NCI-H1694 treated with DMSO at 0.1 percent for 48 hours (cell line): ENCODE results near the gene TUG1.
A peak's percentile ranks its signal among the peaks of the same experiment; 100 is the strongest.

Experiments used
- DNase-seq: peaks from one replicate; lab custom pipeline; 2025; lab: John Stamatoyannopoulos, UW

TUG1 gene

DNA sequence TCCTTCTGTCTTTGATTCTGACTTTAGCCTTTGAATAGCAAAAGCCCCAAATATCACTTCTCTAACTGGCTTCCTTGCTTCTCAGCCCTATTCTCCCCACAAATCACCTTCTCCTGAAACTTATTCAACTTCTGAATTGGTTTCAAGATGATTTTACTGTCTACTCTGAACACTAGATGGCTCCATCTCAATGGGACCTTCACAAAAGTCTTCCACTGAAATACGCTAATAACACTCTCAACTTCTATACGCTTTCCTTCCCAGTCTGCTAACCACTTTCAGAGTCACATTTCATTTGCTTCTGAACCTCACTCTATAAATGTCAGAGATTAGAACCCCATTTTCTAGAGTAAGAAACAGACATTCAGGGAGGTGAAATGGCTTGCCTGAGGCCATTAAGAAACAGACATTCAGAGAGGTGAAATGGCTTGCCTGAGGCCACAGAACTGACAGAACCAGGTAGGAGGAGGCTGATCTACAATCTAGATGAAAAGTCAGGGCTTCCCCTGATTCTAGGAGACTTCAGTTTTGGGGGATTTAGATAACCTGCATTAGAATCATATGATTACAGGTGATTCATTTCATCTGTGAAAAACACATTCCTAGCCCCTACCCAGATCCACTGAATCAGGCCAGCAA lies 21.1 kb upstream of the TUG1 start:
- peak; percentile 5 for DNase-seq

DNA sequence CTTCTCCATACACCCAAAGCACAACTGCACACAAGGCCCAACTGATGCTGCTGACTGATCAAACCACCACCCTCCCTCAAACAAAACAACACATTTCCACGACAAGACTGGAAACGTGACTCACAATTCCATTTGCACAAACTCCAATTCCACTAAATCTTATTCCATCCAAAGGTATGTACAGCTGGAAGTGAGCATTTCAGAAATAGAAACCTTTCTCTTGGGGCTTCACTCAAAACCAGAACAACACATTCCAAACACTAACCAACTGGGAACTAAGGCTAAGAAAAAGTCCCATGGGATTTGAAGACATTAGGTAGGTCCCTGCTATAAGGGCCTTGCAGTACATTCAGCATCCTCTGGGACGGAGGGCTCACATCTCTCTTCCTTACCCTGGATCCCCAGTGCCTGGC lies 20.1 kb upstream of the TUG1 start:
- no peak for DNase-seq

DNA sequence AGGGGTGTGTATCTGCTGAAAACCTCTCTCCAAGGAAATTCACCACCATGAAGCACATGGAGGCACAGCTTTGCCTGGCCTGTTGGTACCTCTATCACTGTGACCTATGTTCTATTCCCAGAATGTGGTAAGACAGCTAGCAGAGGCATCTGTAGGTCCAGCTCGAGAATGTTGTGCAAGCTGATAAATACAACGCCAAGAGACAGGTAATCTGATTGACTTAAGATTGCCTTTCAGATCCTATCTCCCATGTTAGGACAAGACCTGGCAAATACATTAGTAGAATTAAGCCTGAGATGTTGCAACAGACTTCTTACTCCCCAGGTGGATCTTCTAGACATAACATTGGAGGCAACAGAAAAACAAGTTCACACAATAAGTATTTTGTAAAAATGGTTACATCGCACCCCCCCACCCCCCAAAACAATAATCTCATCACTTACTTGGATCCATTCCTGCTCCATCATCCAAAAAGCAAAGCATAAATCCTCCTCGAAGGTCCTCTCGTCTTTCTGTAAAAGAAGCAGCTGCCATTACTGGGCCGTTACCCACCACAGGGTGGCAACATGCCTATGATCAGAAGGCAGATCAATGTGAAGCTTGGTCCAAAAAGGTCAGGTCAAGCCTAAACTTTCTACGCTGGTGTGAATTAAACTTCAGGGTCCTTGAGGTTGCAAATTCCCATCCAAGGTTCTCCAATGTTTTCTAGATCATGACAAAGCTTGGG lies 19.0 kb upstream of the TUG1 start:
- no peak for DNase-seq

DNA sequence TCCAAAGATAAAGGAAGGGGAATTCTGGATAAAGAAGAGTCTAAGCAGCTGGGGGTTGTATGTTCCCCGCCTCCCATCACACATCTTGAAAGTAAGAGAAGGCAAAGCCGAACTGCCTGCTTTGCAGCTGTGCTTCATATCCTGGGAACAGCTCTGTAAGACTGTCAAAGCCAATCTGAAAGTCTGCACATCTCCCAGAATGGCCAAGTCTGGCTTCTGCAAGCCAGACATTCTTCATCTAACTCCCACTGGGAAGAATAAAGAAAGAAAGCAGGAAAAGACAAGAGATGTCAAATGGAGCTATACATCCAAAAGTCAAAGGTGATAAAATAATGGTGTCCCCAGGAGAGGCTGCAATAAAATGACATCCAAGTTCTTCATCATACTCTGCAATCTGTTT lies 15.9 kb upstream of the TUG1 start:
- no peak for DNase-seq

DNA sequence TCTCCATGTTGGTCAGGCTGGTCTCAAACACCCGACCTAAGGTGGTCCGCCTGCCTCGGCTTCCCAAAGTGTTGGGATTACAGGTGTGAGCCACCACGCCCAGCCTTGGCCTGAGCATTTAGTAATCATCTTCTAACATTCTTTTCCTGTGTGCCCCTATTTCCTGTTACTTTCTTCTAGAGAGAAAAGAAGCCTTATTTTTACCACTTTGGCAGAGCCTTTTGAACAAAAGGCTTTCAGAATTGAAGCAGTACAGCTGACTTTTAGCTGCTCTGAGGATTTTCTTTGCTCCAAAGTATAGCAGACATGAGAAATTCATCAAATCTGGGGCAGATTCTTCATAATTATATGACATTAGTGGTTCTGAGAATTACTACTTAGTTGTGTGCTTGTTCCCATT lies 13.9 kb upstream of the TUG1 start:
- DNase-seq: no peak

DNA sequence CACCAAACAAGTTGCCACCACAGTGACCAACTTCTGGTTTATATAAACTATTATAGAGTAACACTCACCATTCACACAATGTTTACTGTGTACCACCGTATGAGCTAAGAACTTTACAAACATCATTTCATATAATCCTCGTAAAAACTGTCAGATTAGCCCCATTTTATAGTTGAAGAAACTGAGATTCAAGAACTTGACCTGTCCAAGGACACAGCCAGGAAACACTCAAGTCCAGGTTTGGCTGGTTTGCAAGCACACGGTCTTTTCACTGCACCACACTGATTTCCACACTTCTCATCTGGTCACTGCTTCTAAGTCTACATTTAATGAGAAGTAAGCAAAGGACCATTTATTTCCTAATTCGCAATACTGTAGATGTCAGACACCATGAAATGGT lies 4.2 kb upstream of the TUG1 start:
- no peak for DNase-seq

DNA sequence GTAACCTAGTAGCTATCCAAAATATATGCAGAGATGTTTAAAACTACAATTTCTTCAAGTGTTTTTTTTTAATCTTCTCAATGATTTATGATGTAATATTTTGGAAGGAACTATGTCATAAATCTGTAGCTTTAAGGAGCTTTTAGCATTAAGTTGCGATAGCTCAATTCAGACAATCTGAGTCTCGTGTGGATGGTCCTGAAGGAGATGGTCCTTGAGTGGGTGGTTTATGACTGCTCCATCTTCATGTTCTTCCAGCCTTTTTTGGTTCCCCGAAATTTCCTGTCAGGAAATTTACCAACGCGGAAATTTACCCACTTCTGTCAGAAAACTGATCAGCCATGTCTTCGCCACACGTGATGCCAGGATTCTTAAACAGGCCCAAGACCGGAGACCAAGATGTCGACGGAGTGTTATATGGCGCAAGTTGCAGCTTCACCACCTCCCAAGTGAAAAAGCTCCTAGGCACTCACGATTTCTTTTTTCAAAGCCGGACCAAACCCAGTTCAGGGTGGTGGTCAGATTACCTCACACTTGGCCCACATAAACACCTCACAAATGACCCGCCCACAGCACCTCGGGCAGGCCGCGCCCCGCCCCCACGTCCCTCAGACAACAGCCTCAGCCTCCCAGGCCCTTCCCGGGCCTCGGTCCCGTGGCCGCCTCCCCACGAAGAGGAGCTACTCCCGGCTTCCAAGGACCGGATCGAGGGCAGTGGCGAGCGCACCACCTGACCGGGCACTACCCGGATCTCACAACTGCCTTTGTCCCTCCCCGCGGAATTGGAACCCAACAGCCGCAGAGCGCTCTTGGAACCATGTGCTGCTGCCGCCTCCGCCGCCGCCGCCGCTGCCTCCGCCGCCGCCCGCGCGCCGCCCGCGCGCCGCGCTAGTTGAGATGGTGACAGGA lies 796 bp upstream of the TUG1 start, which contains the start of gene MORC2:
Gene MORC2 (minus strand): TSS at position 760 of the 909 bp plus-strand sequence. CDS start 885 bp downstream, outside the sequence.
- no peak for DNase-seq

DNA sequence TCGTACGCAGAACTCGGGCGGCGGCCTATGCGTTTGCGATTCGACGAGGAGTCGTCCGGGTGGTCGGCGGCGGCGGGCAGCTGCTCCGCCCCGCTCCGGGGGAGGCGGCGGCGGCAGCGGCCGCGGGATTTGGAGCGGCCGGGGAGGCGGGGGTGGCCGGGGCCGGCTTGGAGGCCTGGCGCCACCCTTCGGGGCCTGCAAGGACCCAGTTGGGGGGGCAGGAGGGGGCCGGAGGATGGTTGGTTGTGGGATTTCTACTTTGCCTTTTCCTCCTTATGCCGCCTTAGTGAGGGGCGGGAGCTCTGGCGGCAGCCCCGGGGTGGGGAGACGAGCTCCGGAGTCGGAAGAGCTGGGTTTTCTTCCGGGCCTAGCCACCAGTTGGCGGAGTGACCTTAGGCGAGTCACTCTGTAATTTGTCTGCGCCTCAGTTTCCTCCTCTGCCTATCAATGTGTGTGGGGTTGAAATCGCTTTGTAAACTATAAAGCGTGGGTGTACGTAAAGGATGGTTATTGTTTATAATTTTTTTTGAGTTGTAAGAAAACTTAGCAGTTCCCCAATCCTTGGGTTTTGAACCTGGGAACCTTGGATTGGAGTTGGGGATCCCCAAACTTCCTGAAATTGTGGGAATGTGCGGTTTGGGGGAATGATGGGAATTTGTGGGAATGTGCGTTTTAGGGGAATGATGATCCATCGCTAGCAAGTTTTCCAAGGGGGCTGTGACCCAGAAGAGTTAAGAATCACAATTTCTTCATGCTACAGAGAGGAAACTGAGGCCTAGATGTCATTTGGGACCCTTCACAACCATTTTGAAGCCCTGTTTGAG lies 679 bp downstream of the TUG1 start:
- peak; percentile 6 for DNase-seq

DNA sequence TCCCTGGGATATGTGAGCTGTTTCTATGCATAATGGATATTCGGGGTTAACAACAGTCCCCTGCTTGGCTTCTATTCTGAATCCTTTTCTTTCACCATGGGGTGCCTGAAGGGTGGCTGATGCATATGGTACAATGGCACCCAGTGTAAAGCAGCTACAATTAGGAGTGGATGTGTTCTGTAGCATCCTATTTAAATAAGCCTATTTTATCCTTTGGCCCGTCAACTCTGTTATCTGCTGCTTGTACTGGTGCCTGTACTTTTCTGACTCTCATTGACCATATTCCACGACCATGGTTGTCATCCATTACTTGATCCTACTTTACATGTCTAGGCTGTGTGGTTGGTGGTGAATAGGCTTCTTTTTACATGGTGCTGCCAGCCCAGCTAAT lies 1.3 kb downstream of the TUG1 start:
- no peak for DNase-seq

DNA sequence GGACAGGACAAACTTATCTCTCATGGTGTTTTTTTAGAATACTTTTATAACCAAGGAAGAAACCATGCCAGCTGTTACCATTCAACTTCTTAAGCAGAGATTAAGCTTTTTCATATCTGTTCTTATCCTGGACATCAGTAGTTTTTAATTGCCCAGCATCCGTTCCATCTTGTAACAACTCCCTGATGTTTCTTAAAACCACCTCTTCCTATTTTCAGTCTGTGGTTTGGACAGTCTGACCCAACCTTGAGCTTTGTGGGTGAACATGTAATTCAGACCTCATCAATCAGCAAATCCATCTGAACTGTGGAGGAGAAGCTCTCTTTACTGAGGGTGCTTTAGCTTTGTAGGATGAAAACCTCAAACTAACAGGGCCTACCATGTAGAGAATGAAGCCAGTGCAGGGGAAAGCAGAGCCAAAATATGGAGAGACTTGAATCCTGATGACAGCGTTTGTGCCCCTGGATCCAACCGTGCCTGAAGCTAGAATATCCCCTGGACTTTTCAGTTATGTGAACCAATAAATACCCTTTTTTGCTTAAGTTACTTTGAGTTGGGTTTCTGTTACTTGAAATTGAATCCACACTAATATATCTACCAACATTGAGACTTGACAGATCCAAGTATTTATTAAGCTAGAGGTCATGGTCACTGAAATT lies 9.4 kb downstream of the TUG1 start:
- DNase-seq: no peak

DNA sequence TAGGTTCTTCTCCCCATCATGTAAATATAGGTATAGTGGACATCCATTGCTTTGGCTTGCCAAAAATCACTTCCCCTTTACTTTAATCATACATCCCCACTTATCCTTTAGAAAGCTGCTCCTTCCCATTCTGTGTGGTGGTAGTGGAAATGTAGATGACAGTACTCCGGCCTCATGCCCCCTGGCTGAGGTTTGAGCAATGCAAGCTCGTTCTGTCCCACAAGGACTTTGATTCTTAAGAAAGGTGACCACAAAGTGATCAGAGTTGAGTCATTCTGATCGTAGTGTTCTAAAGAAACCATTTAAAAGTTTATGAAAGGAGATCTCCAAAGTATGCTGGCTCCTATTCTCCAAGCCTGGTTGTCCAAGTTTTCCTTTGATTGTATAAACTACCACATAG lies 10.9 kb downstream of the TUG1 start:
- no peak for DNase-seq

DNA sequence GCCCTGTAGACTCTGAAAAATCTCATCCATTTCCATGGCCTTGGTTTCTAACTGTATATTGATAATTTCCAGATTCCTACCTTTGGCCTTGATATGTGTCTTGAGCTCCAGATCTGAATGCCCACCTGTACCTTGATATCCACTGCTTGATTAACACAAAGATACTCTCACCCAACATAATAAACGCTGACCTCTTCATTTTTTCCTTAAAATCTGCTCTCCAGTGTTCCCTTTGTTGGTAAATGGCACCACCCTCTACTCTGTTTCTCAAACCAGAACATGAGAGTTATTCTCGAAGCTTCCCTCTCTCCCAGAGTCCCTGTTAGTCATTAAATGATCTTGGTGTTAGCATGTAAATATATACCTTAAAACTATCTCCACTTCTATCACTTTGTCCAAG lies 13.4 kb downstream of the TUG1 start:
- no peak for DNase-seq

DNA sequence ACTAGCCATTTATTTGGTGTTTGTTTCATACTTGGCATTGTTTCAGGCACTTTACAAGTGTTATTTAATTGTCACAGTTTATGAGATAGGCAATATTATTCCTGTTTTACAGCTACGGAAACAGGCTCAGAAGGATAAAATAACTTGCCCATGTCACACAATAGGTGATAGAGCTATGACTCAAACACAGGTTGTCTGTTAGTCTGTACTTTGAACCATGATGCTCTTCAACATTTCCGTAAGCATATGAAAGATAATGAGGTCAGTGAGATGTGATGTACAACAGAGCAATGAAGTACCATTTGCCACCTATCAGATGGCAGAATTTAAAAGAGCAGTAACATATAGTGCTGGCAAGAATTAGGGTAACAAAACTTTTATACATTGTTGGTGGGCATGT lies 15.3 kb downstream of the TUG1 start:
- no peak for DNase-seq

DNA sequence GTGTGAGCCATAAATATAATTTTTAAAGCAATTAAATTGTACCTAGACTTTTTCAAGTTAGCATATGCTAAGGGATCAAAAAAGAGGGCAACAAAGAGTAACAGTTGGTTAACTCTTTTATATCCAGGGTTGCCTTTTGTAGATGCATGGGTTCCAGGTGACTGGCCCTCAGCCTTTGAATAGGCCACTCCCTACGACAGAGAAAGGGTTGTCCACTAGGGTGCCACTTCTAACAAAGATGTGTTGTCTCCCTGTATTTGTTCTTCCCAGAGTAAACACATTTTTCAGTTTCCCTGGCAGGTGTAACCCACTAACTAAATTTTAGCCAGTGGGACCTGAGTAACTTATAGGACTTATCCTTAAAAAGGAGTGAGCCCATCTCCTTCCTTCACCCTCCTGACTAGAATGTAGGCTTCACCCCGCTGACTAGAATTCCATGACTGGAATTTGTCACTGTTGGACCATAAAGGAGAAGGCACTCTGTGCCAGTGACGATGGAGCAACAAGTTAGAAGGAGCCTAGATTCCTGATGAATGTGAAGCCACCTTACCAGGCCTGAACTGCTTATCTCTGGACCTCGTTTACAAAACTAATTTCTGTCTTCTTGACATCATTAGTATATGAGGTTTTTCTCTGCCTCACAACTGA lies 16.6 kb downstream of the TUG1 start:
- DNase-seq: no peak

DNA sequence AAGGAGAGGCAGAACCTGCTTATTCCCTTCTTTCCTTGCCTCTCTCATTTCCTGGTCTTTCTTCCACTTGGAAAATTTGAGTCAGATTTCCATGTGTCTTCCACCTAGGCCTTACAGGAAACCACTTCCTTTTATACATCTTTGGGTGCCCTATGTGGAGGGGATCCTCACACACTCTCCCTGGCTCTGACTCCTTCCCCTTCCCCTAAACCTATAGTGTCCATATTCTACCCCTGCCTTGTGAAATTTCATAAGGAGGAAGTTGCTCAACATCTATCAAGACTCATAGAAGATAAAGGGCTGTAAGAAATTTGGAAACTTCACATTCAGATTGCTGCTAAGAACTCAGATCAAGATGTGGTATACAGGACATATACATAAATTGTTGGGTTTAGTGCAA lies 20.4 kb downstream of the TUG1 start:
- no peak for DNase-seq

DNA sequence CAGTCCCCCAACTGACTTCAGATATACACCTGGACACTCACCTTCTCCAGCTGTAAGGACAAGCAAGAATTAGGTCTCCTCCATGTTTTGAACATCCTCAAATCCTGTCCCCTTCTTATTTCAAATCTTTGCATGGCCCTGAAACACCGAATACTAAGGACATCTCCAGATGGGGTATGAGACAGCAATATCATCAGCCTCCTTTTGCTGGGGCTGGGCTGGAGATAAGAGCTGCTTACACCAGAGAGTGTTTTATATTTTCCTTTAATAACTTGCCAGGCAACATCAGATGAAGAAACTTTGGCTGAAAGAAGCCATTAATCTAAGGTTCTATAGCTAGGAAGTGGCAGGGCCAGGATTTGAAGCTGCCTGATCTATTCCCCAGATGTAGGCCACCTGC lies 21.6 kb downstream of the TUG1 start:
- no peak for DNase-seq

DNA sequence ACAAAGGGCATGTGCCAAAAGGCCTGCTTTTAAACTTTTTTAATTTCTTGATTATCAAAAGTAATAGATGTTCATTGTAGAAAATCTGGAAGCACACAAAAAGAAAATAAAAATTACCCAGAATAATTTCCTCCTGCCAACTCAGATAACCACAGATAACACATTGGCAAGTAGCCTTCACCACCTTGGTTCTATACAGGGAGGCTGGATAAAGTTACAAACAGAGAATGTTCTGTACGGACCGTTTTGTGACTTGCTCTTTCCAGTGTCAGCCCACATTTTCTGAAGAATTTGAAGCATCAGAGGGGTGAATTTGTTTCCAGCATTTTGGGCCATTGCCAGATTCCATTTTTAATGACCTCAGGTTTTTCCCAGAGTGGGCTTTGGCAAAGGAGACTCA lies 23.5 kb downstream of the TUG1 start:
- no peak for DNase-seq

DNA sequence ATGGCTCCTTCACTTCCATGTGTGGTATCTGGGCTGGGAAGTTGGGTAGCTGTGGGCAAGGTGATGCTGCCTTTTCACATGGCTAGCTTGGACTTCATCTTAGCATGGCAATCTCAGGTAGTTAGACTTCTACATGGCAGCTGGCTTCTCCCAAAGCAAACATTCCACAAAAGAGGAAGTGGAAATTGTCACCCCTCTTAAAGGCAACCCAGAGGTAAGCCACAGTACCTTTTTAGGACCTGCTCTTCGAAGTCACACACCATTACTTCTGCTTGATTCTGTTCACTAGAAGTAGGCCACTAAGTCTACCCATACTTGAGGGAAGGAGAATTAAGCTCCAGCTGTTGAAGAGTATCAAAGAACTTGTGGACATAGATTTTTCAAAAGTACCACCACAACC lies 25.9 kb downstream of the TUG1 start:
- no peak for DNase-seq

DNA sequence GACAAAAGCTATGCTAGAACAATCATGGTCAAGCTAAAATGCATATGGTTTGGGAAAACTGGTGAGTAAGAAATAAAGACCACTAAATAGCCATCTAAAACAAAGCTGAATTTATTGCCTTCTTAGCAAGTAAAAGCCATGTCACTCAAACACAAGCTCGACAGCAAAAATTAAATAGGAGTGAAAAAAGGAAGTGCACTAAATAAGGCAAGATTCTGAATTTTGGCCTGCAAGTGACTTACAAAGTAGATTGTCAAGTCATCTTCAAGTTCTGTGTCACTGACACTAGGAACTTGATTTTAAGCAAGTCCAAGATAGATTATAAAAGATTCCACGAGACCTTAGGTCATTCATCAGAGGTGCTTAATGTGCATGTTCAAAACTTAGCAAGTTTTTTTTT lies 27.4 kb downstream of the TUG1 start:
- DNase-seq: no peak

DNA sequence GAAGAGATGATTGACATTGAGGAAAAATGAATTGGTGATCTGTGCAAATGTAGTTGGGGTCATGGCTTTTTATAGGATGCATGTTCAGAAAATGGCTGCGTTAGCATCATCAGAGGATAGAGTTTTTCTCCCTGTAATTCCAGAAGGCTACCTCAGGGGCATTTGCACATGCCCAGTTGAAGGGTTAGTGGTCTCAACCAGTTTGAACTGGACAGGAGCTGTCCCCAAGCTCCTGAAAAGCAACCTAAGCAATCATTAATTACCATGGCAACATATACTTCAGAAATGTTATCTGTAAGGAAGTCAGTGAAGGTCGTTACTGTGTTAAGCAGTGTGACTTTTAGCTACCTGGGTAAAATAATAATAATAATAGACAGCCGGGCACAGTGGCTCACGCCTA lies 29.3 kb downstream of the TUG1 start:
- DNase-seq: no peak
